ENCODE results near the gene KCP. TPM values are rescaled to one million over a fixed set of nuclear protein-coding genes. Genes with fewer than 3 reads are reported as not detected.

The KCP gene
- total RNA-seq, 2 experiments from 2014 or later: 1.4 to 2.3 TPM

- no peaks in the 10 kb centered on the region for H3K9me2 ChIP-seq (ENCODE audit: insufficient read depth, low read length)
- H3K79me2 ChIP-seq (ENCODE audit: insufficient read depth, low read depth, low read length): no peaks in the 10 kb centered on the region
- no peaks in the 10 kb centered on the region for H4K20me1 ChIP-seq (ENCODE audit: insufficient read depth, low read length)
- no peaks in the 10 kb centered on the region for H3K36me3 ChIP-seq (ENCODE audit: insufficient read depth, low read length)
- peak overlapping the region; percentile 48; the same call in 1 of the 2 replicates for H2AFZ ChIP-seq (ENCODE audit: low read length)
- peak; percentile 13 for DNase-seq (ENCODE audit: low spot score)
- H3K4me3 ChIP-seq (ENCODE audit: low read depth, low read length, poor library complexity, severe bottlenecking): no peak overlapping the region
- TF ChIP-seq CTCF (conservative IDR thresholded peaks at IDR 0.05; ENCODE audit: low read length) (no peak), EZH2phosphoT487 (IDR thresholded peaks at IDR 0.05; ENCODE audit: borderline replicate concordance, low read depth, low read length) (no peak)
- CTCF ChIA-PET (ENCODE audit: unreplicated experiment): interaction anchor here (0.6 kb wide), 1 partner anchor 196 kb away, joined by 7 read pairs; no protein-coding TSS in a partner anchor
- H3K4me1 ChIP-seq (ENCODE audit: insufficient read depth, low read length, poor library complexity, severe bottlenecking): peaks cover 14% of the 10 kb centered on the region
- peak overlapping the region; percentile 33 for H3K4me2 ChIP-seq (ENCODE audit: low read length)
- H3K9me3 ChIP-seq (ENCODE audit: low read length): no peaks in the 10 kb centered on the region
- POLR2A ChIA-PET: interaction anchor here (0.5 kb wide), 1 partner anchor 1120 kb away, joined by 3 read pairs; no protein-coding TSS in a partner anchor
- H3K27ac ChIP-seq (ENCODE audit: low read depth, low read length, poor library complexity, severe bottlenecking): no peak overlapping the region
- no TSS peak for BruUV-seq (replicated peaks)
- intact Hi-C loops (cut with micrococcal nuclease; ENCODE audit: unreplicated experiment): no loop called here
Observed at GRCh38 chr7:128831178-128831993, 79.1 kb downstream of the KCP start.

GRCh38 chr7:128830231-128831177 is 80.0 kb downstream of the KCP start, which contains the start of gene FLNC:
Gene FLNC (plus strand): TSS chr7:128830406. CDS start chr7:128830638, 232 bp downstream.
- H3K27ac ChIP-seq (ENCODE audit: low read depth, low read length, poor library complexity, severe bottlenecking): no peak within 1 kb of the TSS
- intact Hi-C loops (cut with micrococcal nuclease; ENCODE audit: unreplicated experiment): no loop called here
- peaks cover 14% of the 10 kb centered on the region for H3K4me1 ChIP-seq (ENCODE audit: insufficient read depth, low read length, poor library complexity, severe bottlenecking)
- DNase-seq (ENCODE audit: low spot score): no peak
- no peaks in the 10 kb centered on the region for H3K9me2 ChIP-seq (ENCODE audit: insufficient read depth, low read length)
- no peak within 1 kb of the TSS for H3K4me3 ChIP-seq (ENCODE audit: low read depth, low read length, poor library complexity, severe bottlenecking)
- H3K36me3 ChIP-seq (ENCODE audit: insufficient read depth, low read length): no peaks in the 10 kb centered on the region
- no peaks in the 10 kb centered on the region for H3K9me3 ChIP-seq (ENCODE audit: low read length)
- TF ChIP-seq CTCF (conservative IDR thresholded peaks at IDR 0.05; ENCODE audit: low read length): no peak
- TF ChIP-seq EZH2phosphoT487 (IDR thresholded peaks at IDR 0.05; ENCODE audit: borderline replicate concordance, low read depth, low read length): no peak
- H3K4me2 ChIP-seq (ENCODE audit: low read length): peak within 1 kb of the TSS; percentile 33; the same call in 1 of the 2 replicates
- H4K20me1 ChIP-seq (ENCODE audit: insufficient read depth, low read length): no peaks in the 10 kb centered on the region
- H2AFZ ChIP-seq (ENCODE audit: low read length): 0 out of 2 replicates have a peak within 1 kb of the TSS, but pooled peaks have one; percentile 48
- no TSS peak for BruUV-seq (replicated peaks)
- ChIA-PET CTCF (ENCODE audit: unreplicated experiment) (no interaction called here), POLR2A (interaction anchor here (0.5 kb wide), 1 partner anchor 1121 kb away, joined by 3 read pairs; no protein-coding TSS in a partner anchor)
- H3K79me2 ChIP-seq (ENCODE audit: insufficient read depth, low read depth, low read length): no peaks in the 10 kb centered on the region
